CD4-positive, alpha-beta T cell treated with Interleukin-15 for 1 hour (primary cell): Measurements from ENCODE around the gene MAD1L1.
"Not testable (repeated sequence)": the region's sequence is repeated elsewhere in the genome, so short reads cannot be mapped to it uniquely, and the experiment has no call there.

ENCODE experiments used
- DNase-seq: peaks from one replicate; pipeline ENCODE4 v3.0.0-alpha.2; 2020

MAD1L1 gene

DNA sequence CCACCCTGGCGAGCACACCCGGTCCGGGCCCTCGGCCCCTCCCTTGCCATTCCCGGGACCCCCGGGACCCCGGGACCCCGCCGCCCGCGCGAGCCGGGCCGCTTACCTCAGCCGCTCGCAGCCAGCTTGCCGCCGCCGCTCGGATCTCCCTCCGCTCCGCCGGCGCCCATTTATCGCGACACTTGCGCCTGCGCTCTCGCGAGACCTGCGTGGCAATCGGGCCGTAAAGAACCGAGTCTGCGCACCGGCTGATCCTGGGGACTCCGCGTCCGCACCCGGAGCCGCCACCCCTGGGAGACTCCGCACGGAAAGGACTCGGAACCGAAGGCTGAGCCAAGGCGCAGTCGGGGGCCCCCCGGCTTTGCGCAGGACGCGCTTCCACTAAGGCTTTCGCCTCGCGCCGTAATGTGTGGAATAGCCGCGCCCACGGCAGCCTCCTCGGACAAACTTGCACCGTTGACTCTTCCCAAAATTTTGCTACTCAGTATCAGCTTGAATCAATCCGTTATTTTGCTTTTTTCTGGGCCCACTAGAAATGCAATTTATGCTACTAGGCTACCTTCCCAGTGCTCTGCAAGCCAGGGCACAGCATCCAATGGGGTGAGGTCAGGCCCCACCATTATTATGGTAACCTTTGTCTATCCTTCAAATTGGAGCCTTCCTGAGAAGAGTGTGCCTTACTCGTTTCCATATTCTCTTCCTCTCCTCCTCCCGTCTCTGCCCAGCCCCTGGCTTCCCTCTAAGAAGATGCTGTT, at the start of gene MAD1L1:
Gene MAD1L1, minus strand, starts transcription at position 180 of the 755 bp plus-strand sequence. CDS start 2,812 bp downstream, outside the sequence.
- peak; percentile 85 for DNase-seq

DNA sequence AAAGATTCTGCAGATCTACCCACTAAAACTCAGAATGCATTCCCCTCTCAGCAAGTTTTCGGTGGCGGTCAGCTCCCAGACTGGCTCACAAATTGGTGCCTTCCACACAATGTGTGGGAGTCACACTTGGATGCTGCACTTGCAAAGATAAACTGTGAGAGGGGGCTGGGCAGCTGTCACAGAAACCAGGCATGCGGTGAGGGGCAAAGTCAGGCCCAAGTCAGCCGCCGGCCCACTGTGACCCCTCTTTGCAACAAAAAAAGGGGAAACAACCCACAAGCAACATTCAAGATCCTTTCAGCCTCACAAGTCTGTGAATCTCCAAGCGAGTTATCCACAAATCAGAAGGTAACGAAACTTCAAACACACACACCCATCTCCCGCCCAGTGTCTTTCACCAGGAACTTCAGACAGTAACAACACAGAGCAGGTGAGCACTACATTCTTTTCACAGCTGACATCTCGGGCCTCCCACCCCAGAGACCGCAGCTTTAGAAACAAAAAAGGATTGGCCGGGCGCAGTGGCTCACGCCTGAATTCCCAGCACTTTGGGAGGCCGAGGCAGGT, 49.5 kb upstream of the MAD1L1 start:
- no peak for DNase-seq

DNA sequence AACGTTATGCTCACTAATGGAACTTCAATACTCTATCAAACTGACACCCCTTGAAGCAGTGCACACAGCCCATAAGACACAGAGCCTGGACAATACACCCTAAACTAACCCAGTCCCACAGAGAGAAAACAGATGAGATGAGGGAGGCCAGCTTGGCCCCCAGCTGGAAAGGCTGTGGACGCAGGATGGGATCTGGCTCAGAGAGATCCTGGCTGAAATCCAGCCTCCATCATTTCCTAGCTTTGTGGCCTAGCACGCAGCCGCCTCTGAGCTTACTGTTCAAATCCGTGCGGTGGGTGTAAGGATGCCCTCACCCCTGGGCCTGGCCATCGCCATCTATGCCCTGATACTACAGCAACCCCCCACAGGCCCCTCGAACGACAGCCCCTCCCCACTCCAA, 48.8 kb upstream of the MAD1L1 start:
- DNase-seq = no peak

DNA sequence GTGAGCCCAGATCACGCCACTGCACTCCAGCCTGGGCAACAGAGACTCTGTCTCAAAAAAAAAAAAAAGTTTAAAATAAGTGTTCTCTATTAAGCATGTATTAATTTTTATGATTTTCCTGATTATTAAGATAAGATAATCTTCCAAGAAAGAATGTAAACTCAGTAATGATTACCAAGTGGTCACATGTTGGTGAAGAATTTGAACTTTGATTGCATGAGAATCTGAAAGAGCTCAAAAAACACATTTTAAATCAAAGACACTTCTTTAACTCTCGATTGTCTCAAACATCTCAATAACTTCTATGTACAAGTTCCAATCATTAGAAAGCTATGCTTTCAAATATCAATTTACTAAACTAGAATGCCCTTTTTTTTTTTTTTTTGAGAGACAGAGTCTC, 47.7 kb upstream of the MAD1L1 start:
- no peak for DNase-seq

DNA sequence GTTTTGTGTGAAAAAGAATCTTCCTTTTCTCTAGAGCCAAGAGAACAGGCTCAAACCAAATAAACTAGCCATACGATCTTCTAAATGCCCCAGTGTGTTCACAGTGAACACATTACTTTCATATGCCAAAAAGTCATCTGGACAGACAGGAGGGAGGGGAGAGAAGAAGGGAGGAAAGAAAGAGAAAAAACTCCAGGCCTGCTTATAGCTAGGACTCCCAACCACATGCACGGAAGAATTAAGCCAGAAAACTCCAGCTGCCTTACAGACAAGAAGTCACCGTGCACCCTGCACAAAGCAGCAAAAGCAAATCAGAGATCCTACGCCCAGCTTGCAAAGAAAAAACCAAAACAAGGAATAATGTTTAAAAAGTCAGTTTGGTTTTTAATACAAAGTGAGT, 47.2 kb upstream of the MAD1L1 start:
- no peak for DNase-seq

DNA sequence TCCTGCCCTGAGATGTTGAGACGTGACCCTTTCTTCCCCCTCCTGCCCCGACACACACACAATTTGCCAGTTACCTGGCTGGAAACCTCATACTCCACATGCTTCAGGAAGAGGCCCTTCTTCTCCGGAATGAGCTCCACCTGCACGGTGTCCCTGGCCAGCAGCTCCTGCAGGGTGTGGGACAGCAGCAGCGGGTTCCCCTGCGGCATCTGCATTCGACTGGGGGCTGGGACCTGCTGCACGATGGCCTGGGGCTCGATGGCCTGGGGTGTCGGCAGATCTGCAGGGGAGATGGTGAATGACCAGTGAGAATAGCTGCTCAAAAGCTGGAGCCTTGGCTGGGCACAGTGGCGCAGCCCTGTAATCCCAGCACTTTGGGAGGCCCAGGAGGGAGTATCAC, 45.3 kb upstream of the MAD1L1 start:
- DNase-seq = no peak

DNA sequence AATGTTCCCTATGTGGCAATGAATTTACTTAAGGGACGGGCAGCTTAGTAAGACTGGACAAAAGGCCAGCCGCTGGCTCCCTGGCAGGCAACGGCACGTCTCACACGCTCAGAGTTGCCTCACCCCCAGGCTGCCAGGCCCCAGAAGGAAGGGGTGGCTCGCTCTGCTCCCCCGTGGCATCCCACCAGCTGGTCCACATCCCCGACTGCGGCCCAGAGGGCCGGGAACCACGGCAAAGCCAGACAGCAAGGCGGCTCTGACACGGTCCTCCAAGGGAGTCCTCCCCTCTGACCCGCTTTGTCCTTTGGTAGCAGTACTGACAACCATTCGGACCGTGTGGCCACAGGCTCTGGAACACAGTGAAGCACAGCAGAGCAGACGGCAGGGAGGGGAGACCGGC, 43.4 kb upstream of the MAD1L1 start:
- no peak for DNase-seq

DNA sequence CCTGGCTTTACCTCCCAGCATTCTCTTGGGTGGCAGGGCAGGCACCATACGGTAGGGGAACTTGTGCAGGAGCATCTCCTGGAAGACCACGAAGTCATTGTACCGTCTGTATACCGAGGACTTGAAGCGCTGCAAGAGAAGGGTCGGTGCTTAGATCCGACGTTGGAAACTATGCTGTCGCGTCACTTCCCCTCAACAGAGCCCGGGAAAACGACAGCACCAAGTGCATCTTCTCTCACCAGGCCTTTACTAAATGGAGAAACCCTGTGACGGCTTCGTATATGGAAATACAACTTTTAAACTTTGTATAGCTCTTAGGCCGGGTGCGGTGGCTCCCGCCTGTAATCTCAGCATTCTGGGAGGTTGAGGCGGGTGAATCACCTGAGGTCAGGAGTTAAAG, 42.4 kb upstream of the MAD1L1 start:
- DNase-seq = no peak

DNA sequence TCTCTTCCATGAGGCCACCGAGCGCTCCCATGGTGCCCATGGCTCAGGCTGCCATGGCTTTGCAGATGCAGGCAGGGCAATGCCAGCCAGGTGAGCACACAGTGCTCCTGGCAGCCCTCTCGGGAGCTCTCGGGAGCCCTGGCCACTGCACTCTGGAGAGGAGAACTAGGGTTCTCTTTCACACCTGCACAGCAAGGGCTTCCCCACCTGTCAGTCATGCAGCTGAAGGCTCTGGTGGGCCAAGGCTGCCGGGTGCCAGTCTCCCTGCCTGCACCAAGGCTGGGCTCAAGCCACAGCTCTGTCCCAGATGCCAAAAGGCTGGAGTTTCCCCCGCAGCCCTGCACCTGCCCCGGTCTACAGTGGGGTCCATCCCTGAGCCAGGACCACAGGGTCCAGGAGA, 41.9 kb upstream of the MAD1L1 start:
- DNase-seq = no peak

DNA sequence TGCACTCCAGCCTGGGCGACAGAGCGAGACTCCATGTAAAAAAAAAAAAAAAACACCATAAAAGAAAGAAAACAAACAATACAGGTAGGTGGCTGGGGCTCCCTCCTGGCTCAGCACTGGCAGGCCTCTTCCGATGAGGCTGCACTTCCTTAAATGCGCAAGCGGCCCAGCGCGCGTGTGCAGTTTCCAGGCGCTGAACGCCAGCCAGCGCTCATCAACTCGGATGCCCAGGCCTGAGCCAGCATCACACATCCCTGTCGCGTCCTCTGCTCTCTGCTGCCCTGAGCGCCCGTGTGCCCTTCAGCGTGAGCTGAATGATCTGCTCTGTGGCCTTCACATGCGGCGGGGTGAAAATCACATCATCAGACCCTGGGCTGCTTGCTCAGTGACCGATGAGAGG, 41.1 kb upstream of the MAD1L1 start:
- no peak for DNase-seq

DNA sequence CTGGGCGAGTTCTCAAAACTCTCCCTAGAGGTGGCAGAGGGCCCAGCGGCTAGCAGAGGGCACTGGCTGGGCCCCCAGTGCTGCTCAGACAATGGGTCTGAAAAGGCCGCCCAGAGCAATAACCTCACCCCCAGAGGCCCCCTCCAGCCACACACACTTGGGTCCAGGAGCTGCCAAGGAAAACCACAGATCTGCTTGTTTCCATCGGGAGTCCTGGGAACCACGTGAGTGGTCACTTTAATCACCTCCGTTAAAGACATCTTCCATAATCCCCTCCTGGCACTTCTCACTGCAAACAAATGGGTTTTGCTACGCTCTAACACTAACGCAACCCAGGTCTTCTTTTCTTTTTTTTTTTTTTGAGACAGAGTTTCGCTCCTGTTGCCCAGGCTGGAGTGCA, 39.3 kb upstream of the MAD1L1 start:
- DNase-seq = no peak

DNA sequence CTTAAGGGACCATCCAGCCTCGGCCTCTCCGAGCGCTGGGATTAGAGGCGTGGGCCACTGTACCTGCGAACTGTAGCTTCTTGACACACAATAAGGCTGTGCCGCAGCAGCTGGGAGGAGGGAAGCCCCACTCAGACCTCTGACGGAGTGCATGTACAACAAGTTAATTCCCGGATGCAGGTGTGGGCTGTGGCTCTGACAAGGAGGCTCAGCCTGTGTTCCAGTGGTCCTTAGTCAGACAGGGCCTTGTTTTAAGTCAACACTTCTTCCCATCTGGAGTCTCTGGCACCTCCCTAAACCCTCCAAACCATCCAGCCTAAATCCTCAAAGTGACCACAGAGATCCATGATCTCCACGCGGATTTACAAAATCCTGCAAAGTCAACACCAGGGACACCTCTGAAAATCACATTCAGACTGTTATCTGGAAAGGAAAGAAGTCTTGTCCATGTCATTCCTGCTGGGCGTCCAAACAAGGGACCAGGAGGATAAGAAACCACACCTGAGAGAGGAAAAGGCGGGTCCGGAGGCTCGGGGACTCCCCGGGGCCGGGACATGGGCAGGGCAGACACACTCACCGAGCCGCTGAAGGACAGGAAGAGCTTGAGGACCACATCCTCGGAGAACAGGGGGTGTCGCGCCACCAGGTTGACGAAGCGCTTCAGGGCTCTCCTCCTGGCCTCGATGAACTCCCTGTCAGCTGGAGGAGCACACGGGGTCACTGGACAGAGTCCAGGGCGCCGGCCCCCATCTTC, 38.7 kb upstream of the MAD1L1 start:
- no peak for DNase-seq

DNA sequence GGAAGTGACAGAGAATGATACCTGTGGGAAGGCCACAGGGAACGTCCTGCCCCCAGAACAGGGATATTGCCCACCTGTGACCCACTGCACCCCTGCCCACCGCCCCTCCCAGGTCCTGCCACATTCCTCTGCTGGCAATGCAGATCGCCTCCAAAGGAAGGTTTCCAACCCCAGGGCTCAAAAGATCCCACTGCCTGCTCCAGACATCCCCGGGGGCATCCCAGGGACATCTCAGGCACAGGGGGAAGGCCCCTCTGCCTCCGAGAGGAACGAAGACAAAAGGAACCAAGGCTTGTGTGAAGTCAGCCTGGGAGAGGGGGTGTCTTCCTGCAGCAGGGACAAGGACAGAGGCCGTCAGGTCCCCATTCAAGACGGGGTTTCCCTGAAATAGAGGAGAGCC, 37.8 kb upstream of the MAD1L1 start:
- no peak for DNase-seq

DNA sequence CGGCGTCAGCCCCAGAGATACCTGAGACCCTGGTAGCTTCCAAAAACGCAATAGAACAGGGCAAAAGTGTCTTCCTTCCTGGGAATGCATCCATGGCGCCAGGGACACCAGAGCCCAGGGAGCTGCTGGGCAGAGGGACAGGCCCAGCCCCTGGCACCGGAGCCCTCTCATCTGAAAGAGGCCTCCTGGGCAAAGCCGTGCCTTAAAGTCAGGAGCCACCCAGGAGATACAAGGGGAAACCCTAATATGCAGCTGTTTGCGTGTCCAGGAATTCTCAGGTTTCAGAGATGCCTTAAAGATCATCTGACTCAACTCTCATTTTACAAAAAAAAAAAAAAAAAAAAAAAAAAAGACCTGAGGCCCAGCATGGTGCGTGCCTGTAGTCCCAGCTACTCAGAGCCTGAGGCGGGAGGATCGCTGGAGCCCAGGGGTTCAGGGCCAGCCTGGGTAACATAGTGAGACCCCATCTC, 37.3 kb upstream of the MAD1L1 start:
- DNase-seq = no peak

DNA sequence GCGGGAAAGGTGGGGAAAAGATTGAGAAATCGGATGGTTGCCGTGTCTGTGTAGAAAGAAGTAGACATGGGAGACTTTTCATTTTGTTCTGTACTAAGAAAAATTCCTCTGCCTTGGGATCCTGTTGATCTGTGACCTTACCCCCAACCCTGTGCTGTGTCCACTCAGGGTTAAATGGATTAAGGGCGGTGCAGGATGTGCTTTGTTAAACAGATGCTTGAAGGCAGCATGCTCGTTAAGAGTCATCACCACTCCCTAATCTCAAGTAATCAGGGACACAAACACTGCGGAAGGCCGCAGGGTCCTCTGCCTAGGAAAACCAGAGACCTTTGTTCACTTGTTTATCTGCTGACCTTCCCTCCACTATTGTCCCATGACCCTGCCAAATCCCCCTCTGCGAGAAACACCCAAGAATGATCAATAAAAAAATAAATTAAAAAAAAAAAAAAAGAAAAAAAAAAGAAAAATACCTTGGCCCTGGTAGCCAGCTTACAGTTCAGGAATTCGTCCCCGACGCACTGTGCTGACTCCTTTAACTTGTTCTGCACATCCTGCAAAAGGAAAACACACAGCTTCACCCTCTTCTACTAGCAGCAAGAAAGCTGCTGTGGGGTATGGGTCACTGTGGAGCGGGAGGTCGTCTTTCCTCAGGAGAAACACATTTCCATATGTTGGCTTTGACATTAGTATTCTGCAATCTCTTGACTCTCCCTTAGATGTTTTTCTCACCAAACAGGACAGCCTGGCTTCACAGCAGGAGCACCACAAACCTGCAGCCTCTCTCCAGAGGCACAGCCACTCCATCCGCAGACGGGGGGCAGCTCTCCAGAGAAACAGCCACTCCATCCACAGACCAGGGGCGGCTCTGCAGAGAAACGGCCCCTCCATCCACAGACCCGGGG, 36.6 kb upstream of the MAD1L1 start:
- not testable (repeated sequence) for DNase-seq

DNA sequence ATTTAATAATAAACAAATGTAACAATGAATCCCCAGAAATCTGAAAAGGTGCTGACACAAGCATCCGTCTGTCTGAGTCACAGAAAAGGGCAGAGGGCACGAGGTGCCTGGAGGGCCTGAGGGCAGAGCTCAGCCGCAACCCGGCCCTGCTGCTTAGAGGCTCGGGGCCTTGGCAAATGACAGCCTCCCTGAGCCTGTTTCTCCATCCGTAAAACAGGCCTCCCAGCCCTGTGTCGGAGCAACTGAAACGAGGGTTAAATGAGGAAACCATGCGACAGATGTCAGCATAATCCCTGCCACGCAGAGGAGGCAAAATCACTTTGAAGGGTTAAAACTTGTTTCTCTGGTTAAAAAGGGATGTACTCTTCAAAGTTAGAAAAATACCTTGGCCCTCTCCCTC, 34.2 kb upstream of the MAD1L1 start:
- DNase-seq = no peak

DNA sequence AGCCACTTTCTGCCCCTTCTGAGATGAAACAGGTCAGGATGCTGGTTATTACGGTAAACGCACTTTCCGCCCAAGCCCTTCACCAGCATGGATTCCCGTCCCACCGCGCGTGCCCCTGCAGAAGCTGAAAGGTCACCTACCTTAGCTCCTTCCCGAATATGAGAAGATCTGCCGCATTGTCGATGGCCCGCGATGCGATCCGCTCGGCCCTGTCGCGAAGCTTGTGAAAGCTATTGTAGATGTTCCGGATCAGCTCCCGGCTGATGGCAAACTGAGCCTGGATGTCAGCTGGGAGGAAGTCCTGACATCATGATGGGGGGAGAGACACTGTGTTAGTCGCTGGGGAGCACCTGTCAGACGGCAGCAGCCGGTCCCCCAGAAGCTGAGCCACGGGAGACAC, 31.4 kb upstream of the MAD1L1 start:
- no peak for DNase-seq

DNA sequence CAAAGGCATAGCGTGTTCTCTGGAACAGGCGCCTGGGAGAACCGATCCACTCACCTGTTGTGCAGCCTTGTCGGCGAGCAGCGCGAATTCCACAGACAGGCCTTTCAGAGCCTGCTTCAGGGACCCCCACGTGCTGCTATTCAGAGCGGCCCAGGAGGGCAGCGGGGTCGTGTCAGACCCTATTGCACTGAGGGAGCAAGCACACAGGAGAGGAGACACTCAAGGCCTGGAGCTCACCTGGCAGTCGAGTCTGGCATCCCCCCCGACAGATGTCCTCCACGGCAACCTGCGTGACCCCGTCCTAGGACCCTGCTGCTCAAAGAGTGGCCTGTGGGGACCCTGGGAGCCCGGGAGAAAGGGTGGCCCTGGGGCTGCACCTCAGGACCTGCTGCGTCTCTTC, 30.4 kb upstream of the MAD1L1 start:
- no peak for DNase-seq

DNA sequence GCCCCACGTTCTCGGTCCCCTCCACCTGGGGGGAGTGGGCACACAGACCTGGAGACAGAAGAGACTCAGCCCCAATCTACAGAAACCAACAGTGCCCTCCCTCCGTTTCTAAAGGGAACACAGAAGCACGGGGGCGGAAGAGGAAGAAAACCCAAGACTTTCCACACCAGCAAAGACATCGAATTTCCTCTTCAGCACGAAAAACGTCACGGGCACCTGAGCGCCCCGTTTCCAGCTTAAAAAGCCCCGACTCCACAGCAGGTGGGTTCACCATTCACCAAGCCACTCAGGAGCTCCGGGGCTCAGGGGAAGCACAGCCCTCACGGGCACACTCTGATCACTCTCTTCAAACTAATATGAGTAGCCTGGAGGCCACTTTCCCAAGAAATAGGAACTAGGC, 28.9 kb upstream of the MAD1L1 start:
- DNase-seq = peak; percentile 69

DNA sequence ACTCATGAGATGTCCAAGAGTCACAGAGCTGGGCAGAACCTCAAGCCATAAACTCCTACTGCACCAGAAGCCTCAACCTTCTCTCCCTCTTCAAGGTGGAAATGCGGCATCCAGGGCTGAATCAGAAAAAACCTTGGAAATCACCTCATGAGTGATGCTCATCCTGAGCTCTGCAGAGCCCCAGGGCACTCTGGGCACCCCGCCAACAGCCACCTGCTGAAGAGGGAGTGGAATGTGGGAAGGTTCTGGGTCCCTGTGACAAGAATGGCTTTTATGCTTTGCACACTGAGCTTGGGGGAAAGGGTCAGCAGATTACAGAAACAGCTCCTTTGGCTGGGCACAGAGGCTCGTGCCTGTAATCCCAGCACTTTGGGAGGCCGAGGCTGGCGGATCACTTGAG, 28.1 kb upstream of the MAD1L1 start:
- DNase-seq = no peak

DNA sequence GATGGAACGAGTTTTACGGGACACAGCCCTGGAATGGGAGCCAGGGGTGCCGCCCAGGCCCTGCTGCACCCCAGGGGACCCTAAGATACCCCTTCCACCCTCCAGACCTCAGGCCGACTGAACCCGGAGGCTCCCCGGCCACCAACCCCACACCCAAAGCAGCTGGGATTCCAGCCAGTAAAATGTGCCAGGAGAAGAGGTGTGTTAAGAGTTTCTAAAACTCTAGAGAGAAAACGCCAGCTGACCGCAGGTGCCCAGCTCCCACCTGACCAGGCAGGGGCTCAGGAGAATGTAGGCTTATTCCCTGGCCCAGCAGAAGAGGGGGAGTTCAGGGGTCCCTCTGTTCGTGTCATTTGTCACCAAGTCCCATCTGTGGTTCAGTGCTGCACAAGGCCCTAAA, 26.7 kb upstream of the MAD1L1 start:
- no peak for DNase-seq

DNA sequence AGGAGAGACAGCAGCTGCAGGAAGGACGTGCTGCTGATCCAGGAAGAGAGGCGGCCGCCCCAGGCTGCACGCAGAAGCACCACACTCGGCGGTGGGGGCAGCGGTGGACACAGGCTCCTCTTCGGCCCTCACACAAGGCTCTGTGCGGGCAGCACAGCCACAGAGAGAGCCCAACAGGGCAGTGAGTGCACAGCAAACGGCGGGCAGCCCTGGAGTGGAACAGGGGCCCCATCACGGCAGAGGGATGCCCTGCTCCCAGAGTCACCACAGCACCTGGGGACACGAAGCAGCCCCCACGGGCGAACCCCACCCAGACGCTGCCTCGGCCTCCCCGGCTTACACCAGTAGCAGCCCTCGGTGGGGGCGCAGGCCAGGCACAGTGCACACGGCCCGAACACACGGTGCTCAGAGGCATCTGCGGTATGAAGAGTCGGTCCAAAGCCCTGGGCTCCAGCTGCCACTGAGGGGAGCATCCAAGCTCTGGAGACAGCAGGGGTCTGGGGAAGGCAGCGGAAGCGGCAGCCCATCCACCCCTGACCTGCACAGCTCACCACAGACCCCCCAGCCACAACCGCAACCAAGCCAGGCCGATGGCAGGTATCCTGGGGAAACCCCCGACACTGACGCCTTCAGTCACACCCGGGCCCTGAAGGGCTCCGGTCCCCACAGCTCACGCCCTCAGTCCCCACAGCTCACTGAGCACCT, 26.1 kb upstream of the MAD1L1 start:
- peak; percentile 58 for DNase-seq
